ENCODE data around the gene PHKA1. TPM values are rescaled to one million over a fixed set of nuclear protein-coding genes. Genes with fewer than 3 reads are reported as not detected.

Gene PHKA1
- total and polyA plus RNA-seq, 2 experiments from 2014 or later, result 2.7 to 6.7 TPM

- Histone ChIP-seq H2AFZ (no peak overlapping the region), H3K9me2 (replicated peaks; ENCODE audit: insufficient read depth) (no peaks in the 10 kb centered on the region), H3K4me1 (ENCODE audit: insufficient read depth) (no peaks in the 10 kb centered on the region), H3K79me2 (no peaks in the 10 kb centered on the region), H3K4me2 (no peak overlapping the region), H3K27ac (no peak overlapping the region), H3K4me3 (no peak overlapping the region), H3K36me3 (replicated peaks; ENCODE audit: insufficient read depth, low read depth) (no peaks in the 10 kb centered on the region), H3K27me3 (no peaks in the 10 kb centered on the region), H3K9me3 (ENCODE audit: low read depth) (no peaks in the 10 kb centered on the region), H4K20me1 (ENCODE audit: insufficient read depth, poor library complexity, severe bottlenecking) (no peaks in the 10 kb centered on the region)
- TF ChIP-seq EZH2 (IDR thresholded peaks at IDR 0.05; ENCODE audit: borderline replicate concordance), result no peak
- no peak for DNase-seq (ENCODE audit: low spot score)
Measured at GRCh38 chrX:72705111-72705510, 9.0 kb downstream of the PHKA1 start.

- Histone ChIP-seq H3K9me2 (replicated peaks; ENCODE audit: insufficient read depth) (no peaks in the 10 kb centered on the region), H3K4me3 (no peak overlapping the region), H3K27ac (no peak overlapping the region), H3K4me1 (ENCODE audit: insufficient read depth) (no peaks in the 10 kb centered on the region), H4K20me1 (ENCODE audit: insufficient read depth, poor library complexity, severe bottlenecking) (no peaks in the 10 kb centered on the region), H3K79me2 (no peaks in the 10 kb centered on the region), H2AFZ (no peak overlapping the region), H3K9me3 (ENCODE audit: low read depth) (no peaks in the 10 kb centered on the region), H3K27me3 (no peaks in the 10 kb centered on the region), H3K4me2 (no peak overlapping the region), H3K36me3 (replicated peaks; ENCODE audit: insufficient read depth, low read depth) (no peaks in the 10 kb centered on the region)
- DNase-seq (ENCODE audit: low spot score), result no peak
- 57% methylated on average over 2 of the region's 2 CpGs for WGBS (ENCODE audit: low lambda C conversion rate, missing lambda C conversion rate)
- TF ChIP-seq CTCF (IDR thresholded peaks at IDR 0.05; ENCODE audit: poor library complexity) (no peak), EZH2phosphoT487 (IDR thresholded peaks at IDR 0.05; ENCODE audit: low read depth, severe bottlenecking, unreplicated experiment) (no peak), EZH2 (IDR thresholded peaks at IDR 0.05; ENCODE audit: borderline replicate concordance) (no peak)
Measured at GRCh38 chrX:72694170-72694569, 19.9 kb downstream of the PHKA1 start.

- no peaks in the 10 kb centered on the region for H3K79me2 ChIP-seq
- 55% methylated on average over 1 of the region's 1 CpG for WGBS (ENCODE audit: low lambda C conversion rate, missing lambda C conversion rate)
- H3K27ac ChIP-seq, result no peak overlapping the region
- H4K20me1 ChIP-seq (ENCODE audit: insufficient read depth, poor library complexity, severe bottlenecking), result no peaks in the 10 kb centered on the region
- no peak overlapping the region for H3K4me2 ChIP-seq
- no peak overlapping the region for H3K4me3 ChIP-seq
- no peak overlapping the region for H2AFZ ChIP-seq
- no peaks in the 10 kb centered on the region for H3K9me2 ChIP-seq (replicated peaks; ENCODE audit: insufficient read depth)
- TF ChIP-seq EZH2phosphoT487 (IDR thresholded peaks at IDR 0.05; ENCODE audit: low read depth, severe bottlenecking, unreplicated experiment) (no peak), CTCF (IDR thresholded peaks at IDR 0.05; ENCODE audit: poor library complexity) (no peak), EZH2 (IDR thresholded peaks at IDR 0.05; ENCODE audit: borderline replicate concordance) (no peak)
- H3K4me1 ChIP-seq (ENCODE audit: insufficient read depth), result no peaks in the 10 kb centered on the region
- H3K27me3 ChIP-seq, result no peaks in the 10 kb centered on the region
- no peaks in the 10 kb centered on the region for H3K9me3 ChIP-seq (ENCODE audit: low read depth)
- no peaks in the 10 kb centered on the region for H3K36me3 ChIP-seq (replicated peaks; ENCODE audit: insufficient read depth, low read depth)
- no peak for DNase-seq (ENCODE audit: low spot score)
Measured at GRCh38 chrX:72693477-72693876, 20.6 kb downstream of the PHKA1 start.

- no peak overlapping the region for H2AFZ ChIP-seq
- DNase-seq (ENCODE audit: low spot score), result no peak
- no peak overlapping the region for H3K27ac ChIP-seq
- no peaks in the 10 kb centered on the region for H3K36me3 ChIP-seq (replicated peaks; ENCODE audit: insufficient read depth, low read depth)
- H3K4me2 ChIP-seq, result no peak overlapping the region
- WGBS (ENCODE audit: low lambda C conversion rate, missing lambda C conversion rate), result 74% methylated on average over 1 of the region's 1 CpG
- no peaks in the 10 kb centered on the region for H3K79me2 ChIP-seq
- H3K4me3 ChIP-seq, result no peak overlapping the region
- H3K9me2 ChIP-seq (replicated peaks; ENCODE audit: insufficient read depth), result no peaks in the 10 kb centered on the region
- TF ChIP-seq EZH2phosphoT487 (IDR thresholded peaks at IDR 0.05; ENCODE audit: low read depth, severe bottlenecking, unreplicated experiment) (no peak), EZH2 (IDR thresholded peaks at IDR 0.05; ENCODE audit: borderline replicate concordance) (no peak), CTCF (IDR thresholded peaks at IDR 0.05; ENCODE audit: poor library complexity) (no peak)
- H4K20me1 ChIP-seq (ENCODE audit: insufficient read depth, poor library complexity, severe bottlenecking), result no peaks in the 10 kb centered on the region
- H3K4me1 ChIP-seq (ENCODE audit: insufficient read depth), result no peaks in the 10 kb centered on the region
- H3K27me3 ChIP-seq, result no peaks in the 10 kb centered on the region
- H3K9me3 ChIP-seq (ENCODE audit: low read depth), result no peaks in the 10 kb centered on the region
Measured at GRCh38 chrX:72687396-72687795, 26.7 kb downstream of the PHKA1 start.

Measured in hepatocyte (in vitro differentiated cells).